ENCODE results near the gene PP2D1. TPM values are rescaled to one million over a fixed set of nuclear protein-coding genes. Genes with fewer than 3 reads are reported as not detected.
"Not testable (repeated sequence)": the region's sequence is repeated elsewhere in the genome, so short reads cannot be mapped to it uniquely, and the experiment has no call there.

The PP2D1 gene
- total RNA-seq, 2 experiments from 2014 or later = not detected

GRCh38 chr3:19959505-19959904 is 52.6 kb downstream of the PP2D1 start:
- Histone ChIP-seq H3K27ac (ENCODE audit: low read depth, low read length, poor library complexity, severe bottlenecking) (no peak overlapping the region), H2AFZ (ENCODE audit: low read length) (no peak overlapping the region), H3K79me2 (ENCODE audit: insufficient read depth, low read depth, low read length) (peaks cover 67% of the 10 kb centered on the region), H3K9me3 (ENCODE audit: low read length) (no peaks in the 10 kb centered on the region), H4K20me1 (ENCODE audit: insufficient read depth, low read length) (no peaks in the 10 kb centered on the region), H3K4me2 (ENCODE audit: low read length) (no peak overlapping the region), H3K9me2 (ENCODE audit: insufficient read depth, low read length) (no peaks in the 10 kb centered on the region), H3K4me3 (ENCODE audit: low read depth, low read length, poor library complexity, severe bottlenecking) (no peak overlapping the region), H3K36me3 (ENCODE audit: insufficient read depth, low read length) (peaks cover 58% of the 10 kb centered on the region), H3K4me1 (ENCODE audit: insufficient read depth, low read length, poor library complexity, severe bottlenecking) (no peaks in the 10 kb centered on the region)
- no peak for TF ChIP-seq EZH2phosphoT487 (IDR thresholded peaks at IDR 0.05; ENCODE audit: borderline replicate concordance, low read depth, low read length)
- TF ChIP-seq, protein P1, sequence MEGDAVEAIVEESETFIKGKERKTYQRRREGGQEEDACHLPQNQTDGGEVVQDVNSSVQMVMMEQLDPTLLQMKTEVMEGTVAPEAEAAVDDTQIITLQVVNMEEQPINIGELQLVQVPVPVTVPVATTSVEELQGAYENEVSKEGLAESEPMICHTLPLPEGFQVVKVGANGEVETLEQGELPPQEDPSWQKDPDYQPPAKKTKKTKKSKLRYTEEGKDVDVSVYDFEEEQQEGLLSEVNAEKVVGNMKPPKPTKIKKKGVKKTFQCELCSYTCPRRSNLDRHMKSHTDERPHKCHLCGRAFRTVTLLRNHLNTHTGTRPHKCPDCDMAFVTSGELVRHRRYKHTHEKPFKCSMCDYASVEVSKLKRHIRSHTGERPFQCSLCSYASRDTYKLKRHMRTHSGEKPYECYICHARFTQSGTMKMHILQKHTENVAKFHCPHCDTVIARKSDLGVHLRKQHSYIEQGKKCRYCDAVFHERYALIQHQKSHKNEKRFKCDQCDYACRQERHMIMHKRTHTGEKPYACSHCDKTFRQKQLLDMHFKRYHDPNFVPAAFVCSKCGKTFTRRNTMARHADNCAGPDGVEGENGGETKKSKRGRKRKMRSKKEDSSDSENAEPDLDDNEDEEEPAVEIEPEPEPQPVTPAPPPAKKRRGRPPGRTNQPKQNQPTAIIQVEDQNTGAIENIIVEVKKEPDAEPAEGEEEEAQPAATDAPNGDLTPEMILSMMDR (conservative IDR thresholded peaks at IDR 0.05; ENCODE audit: low read length) = no peak
- BruUV-seq (replicated peaks) = no TSS peak
- DNase-seq (ENCODE audit: low spot score) = no peak
- ChIA-PET CTCF (ENCODE audit: unreplicated experiment) (no interaction called here), POLR2A (no interaction called here)
- intact Hi-C loops (cut with micrococcal nuclease; ENCODE audit: unreplicated experiment) = no loop called here

- BruUV-seq (replicated peaks); H3K9me3 ChIP-seq (ENCODE audit: low read length); H4K20me1 ChIP-seq (ENCODE audit: insufficient read depth, low read length); H3K27ac ChIP-seq (ENCODE audit: low read depth, low read length, poor library complexity, severe bottlenecking); H3K4me1 ChIP-seq (ENCODE audit: insufficient read depth, low read length, poor library complexity, severe bottlenecking); H3K4me3 ChIP-seq (ENCODE audit: low read depth, low read length, poor library complexity, severe bottlenecking); DNase-seq (ENCODE audit: low spot score); H3K4me2 ChIP-seq (ENCODE audit: low read length); H2AFZ ChIP-seq (ENCODE audit: low read length); CTCF ChIA-PET (ENCODE audit: unreplicated experiment); H3K9me2 ChIP-seq (ENCODE audit: insufficient read depth, low read length); intact Hi-C loops (cut with micrococcal nuclease; ENCODE audit: unreplicated experiment): not testable (repeated sequence)
- Histone ChIP-seq H3K36me3 (ENCODE audit: insufficient read depth, low read length) (peaks cover 79% of the 10 kb centered on the region), H3K79me2 (ENCODE audit: insufficient read depth, low read depth, low read length) (peaks cover 73% of the 10 kb centered on the region; the same call in 1 of the 2 replicates)
- POLR2A ChIA-PET = interaction anchor here (0.6 to 1.8 kb wide), 6 partner anchors 8 to 1600 kb away, joined by 3 to 5 read pairs (median 4); no protein-coding TSS in a partner anchor
These were observed 54.7 kb downstream of the PP2D1 start for GRCh38 chr3:19957354-19957753.

- Histone ChIP-seq H3K9me2 (ENCODE audit: insufficient read depth, low read length) (no peaks in the 10 kb centered on the region), H3K4me1 (ENCODE audit: insufficient read depth, low read length, poor library complexity, severe bottlenecking) (peaks cover 4% of the 10 kb centered on the region), H3K36me3 (ENCODE audit: insufficient read depth, low read length) (peaks cover 86% of the 10 kb centered on the region), H3K4me2 (ENCODE audit: low read length) (no peak overlapping the region), H3K4me3 (ENCODE audit: low read depth, low read length, poor library complexity, severe bottlenecking) (no peak overlapping the region), H4K20me1 (ENCODE audit: insufficient read depth, low read length) (no peaks in the 10 kb centered on the region), H2AFZ (ENCODE audit: low read length) (no peak overlapping the region), H3K27ac (ENCODE audit: low read depth, low read length, poor library complexity, severe bottlenecking) (no peak overlapping the region), H3K79me2 (ENCODE audit: insufficient read depth, low read depth, low read length) (peaks cover 78% of the 10 kb centered on the region), H3K9me3 (ENCODE audit: low read length) (no peaks in the 10 kb centered on the region)
- no peak for DNase-seq (ENCODE audit: low spot score)
- intact Hi-C loops (cut with micrococcal nuclease; ENCODE audit: unreplicated experiment) = no loop called here
- ChIA-PET CTCF (ENCODE audit: unreplicated experiment) (no interaction called here), POLR2A (interaction anchor here (0.7 to 1.7 kb wide), 3 partner anchors 9 to 229 kb away, joined by 3 to 5 read pairs (median 3); no protein-coding TSS in a partner anchor)
- BruUV-seq (replicated peaks) = no TSS peak
- TF ChIP-seq EZH2phosphoT487 (IDR thresholded peaks at IDR 0.05; ENCODE audit: borderline replicate concordance, low read depth, low read length) = no peak
These were observed 57.4 kb downstream of the PP2D1 start for GRCh38 chr3:19954676-19955075.

GRCh38 chr3:19950316-19950715 is 61.7 kb downstream of the PP2D1 start:
- H3K36me3 ChIP-seq (ENCODE audit: insufficient read depth, low read length) = peaks cover 53% of the 10 kb centered on the region
- no peaks in the 10 kb centered on the region for H3K9me3 ChIP-seq (ENCODE audit: low read length)
- no peak overlapping the region for H3K27ac ChIP-seq (ENCODE audit: low read depth, low read length, poor library complexity, severe bottlenecking)
- DNase-seq (ENCODE audit: low spot score) = no peak
- peaks cover 30% of the 10 kb centered on the region for H3K4me1 ChIP-seq (ENCODE audit: insufficient read depth, low read length, poor library complexity, severe bottlenecking)
- H3K4me3 ChIP-seq (ENCODE audit: low read depth, low read length, poor library complexity, severe bottlenecking) = no peak overlapping the region
- peaks cover 18% of the 10 kb centered on the region for H4K20me1 ChIP-seq (ENCODE audit: insufficient read depth, low read length)
- POLR2A ChIA-PET = interaction anchor here (1.4 kb wide), 1 partner anchor 42 kb away, joined by 4 read pairs; no protein-coding TSS in a partner anchor
- intact Hi-C loops (cut with micrococcal nuclease; ENCODE audit: unreplicated experiment) = no loop called here
- no TSS peak for BruUV-seq (replicated peaks)
- H3K9me2 ChIP-seq (ENCODE audit: insufficient read depth, low read length) = no peaks in the 10 kb centered on the region
- H3K4me2 ChIP-seq (ENCODE audit: low read length) = 0 out of 2 replicates have a peak overlapping the region, but pooled peaks have one; percentile 97
- H2AFZ ChIP-seq (ENCODE audit: low read length) = no peak overlapping the region
- TF ChIP-seq EZH2phosphoT487 (IDR thresholded peaks at IDR 0.05; ENCODE audit: borderline replicate concordance, low read depth, low read length) = no peak
- TF ChIP-seq, protein P1 (conservative IDR thresholded peaks at IDR 0.05; ENCODE audit: low read length) = no peak
- peaks cover 78% of the 10 kb centered on the region for H3K79me2 ChIP-seq (ENCODE audit: insufficient read depth, low read depth, low read length)
- CTCF ChIA-PET (ENCODE audit: unreplicated experiment) = no interaction called here

Measured in OCI-LY7 (cell line).